Activated CD4-positive, alpha-beta memory T cell treated with anti-CD3 and anti-CD28 coated beads for 36 hours (primary cell): ENCODE results near the gene ROBO4. TPM values are rescaled to one million over a fixed set of nuclear protein-coding genes. Genes with fewer than 3 reads are reported as not detected.

Experiments
- CTCF ChIA-PET: fragments of 350-600 bp; sonication (Branson Sonifier 250); formaldehyde crosslinking; loops from one replicate; lab custom pipeline; 2021; ENCODE audit warnings: antibody characterized with exemption, inconsistent platforms; lab: Charles Lee
- POLR2A ChIA-PET: fragments of 350-600 bp; sonication (Branson Sonifier 250); formaldehyde crosslinking; loops from one replicate; lab custom pipeline; 2021; ENCODE audit warnings: antibody characterized with exemption; lab: Charles Lee
- DNase-seq: peaks from one replicate; pipeline ENCODE4 v3.0.0-alpha.2; 2020
- H3K27ac Mint-ChIP-seq: one replicate; pipeline ENCODE4 v1.8.0; 2021; ENCODE audit warnings: mixed read lengths
- H3K27me3 Mint-ChIP-seq: one replicate; pipeline ENCODE4 v1.8.0; 2021; ENCODE audit warnings: mixed read lengths
- H3K36me3 Mint-ChIP-seq: one replicate; pipeline ENCODE4 v1.8.0; 2021; ENCODE audit warnings: mixed read lengths
- H3K4me1 Mint-ChIP-seq: one replicate; pipeline ENCODE4 v1.8.0; 2021; ENCODE audit warnings: low read depth, mixed read lengths
- H3K4me3 Mint-ChIP-seq: one replicate; pipeline ENCODE4 v1.8.0; 2021; ENCODE audit warnings: mild to moderate bottlenecking, mixed read lengths
- H3K9me3 Mint-ChIP-seq: one replicate; pipeline ENCODE4 v1.8.0; 2021; ENCODE audit warnings: mixed read lengths
- intact Hi-C: fragments of 100-400 bp; cut with micrococcal nuclease; formaldehyde crosslinking; loops from one replicate; pipeline ENCODE4 v1.15.1; 2023
- total RNA-seq, 2 experiments: library from RNA; stranded (reverse); gene quantifications; one replicate each; pipeline ENCODE4 v1.2.3, GENCODE V29; 2021

ROBO4 gene
- total RNA-seq, 2 experiments from 2014 or later, result not detected

DNA sequence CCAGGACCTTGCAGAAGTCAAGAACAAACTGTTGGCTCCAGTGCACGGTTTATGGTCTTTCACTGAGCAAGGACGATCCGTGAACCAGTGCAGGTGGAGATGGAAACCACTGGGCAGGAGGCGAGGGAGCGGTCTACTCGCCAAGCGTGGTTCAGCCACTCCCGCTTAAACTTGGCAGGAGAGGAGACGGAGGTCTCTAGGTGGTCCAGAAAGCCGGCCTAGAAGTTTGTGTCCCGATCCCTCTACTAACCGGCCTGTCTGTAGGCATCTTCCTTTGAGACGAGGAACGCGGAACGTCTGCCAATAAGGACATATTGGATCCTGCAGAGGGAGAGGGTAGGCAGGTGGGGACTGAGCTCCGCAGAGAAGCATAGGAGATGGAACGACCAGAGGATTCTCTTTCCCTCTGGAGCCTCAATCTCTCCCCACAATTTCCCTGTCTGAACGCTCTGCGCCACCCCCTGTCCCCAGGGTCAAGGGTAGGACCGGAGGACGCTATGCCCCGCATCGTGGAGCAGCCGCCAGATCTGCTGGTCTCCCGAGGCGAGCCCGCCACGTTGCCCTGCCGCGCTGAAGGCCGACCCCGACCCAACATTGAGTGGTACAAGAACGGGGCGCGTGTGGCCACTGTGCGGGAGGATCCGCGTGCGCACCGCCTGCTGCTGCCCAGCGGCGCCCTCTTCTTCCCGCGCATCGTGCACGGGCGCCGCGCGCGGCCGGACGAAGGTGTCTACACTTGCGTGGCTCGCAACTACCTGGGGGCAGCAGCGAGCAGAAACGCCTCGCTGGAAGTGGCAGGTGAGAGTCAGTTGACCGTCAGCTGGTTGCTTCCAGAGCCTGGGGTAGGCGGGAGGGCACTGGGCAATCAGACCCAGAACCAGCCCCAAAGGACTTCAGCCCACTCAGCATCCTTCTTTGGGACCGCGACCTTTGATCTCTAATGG, 29.1 kb downstream of the ROBO4 start:
- H3K27ac Mint-ChIP-seq, result no peak overlapping the region
- ChIA-PET POLR2A (no interaction called here), CTCF (interaction anchor here (0.6 kb wide), 1 partner anchor 197 kb away, joined by 3 read pairs; no protein-coding TSS in a partner anchor)
- no peak overlapping the region for H3K4me3 Mint-ChIP-seq
- no peaks in the 10 kb centered on the region for H3K36me3 Mint-ChIP-seq
- peaks cover 73% of the 10 kb centered on the region for H3K27me3 Mint-ChIP-seq
- H3K9me3 Mint-ChIP-seq, result no peaks in the 10 kb centered on the region
- intact Hi-C loops, result loop anchor here (5.0 to 10.0 kb wide), 3 partner anchors 106 to 454 kb away; partner anchors contain the start of gene ESAM
- no peak for DNase-seq
- peaks cover 31% of the 10 kb centered on the region for H3K4me1 Mint-ChIP-seq

DNA sequence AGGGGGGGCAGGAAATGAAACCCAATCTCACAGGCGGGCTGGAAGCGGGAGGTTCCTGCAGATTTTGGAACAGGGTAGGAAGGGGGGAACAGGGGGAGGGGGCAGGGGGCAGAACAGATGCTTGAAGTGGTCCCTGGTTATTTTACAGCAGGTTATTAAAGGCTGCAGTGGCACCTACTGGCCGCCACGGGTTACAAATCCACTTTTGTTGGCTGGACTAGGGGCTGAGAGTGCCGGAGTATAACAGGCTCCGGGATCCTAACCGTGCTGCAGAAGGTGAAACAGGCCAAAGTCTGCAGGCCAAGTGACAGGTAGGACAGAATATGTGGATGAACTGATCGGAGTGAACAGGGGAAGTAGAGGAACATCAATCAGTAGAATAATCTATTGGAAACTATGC, 30.0 kb downstream of the ROBO4 start:
- POLR2A ChIA-PET, result no interaction called here
- H3K27me3 Mint-ChIP-seq, result peaks cover 74% of the 10 kb centered on the region
- H3K4me3 Mint-ChIP-seq, result no peak overlapping the region
- CTCF ChIA-PET, result interaction anchor here (0.7 to 3.0 kb wide), 11 partner anchors 9 to 227 kb away, joined by 3 to 30 read pairs (median 5); partner anchors contain the start of genes SIAE and SPA17
- H3K36me3 Mint-ChIP-seq, result no peaks in the 10 kb centered on the region
- peaks cover 36% of the 10 kb centered on the region for H3K4me1 Mint-ChIP-seq
- H3K9me3 Mint-ChIP-seq, result no peaks in the 10 kb centered on the region
- no peak overlapping the region for H3K27ac Mint-ChIP-seq
- intact Hi-C loops, result loop anchor here (2.0 to 10.0 kb wide), 4 partner anchors 105 to 453 kb away; partner anchors contain the start of gene ESAM
- DNase-seq, result peak; percentile 36

DNA sequence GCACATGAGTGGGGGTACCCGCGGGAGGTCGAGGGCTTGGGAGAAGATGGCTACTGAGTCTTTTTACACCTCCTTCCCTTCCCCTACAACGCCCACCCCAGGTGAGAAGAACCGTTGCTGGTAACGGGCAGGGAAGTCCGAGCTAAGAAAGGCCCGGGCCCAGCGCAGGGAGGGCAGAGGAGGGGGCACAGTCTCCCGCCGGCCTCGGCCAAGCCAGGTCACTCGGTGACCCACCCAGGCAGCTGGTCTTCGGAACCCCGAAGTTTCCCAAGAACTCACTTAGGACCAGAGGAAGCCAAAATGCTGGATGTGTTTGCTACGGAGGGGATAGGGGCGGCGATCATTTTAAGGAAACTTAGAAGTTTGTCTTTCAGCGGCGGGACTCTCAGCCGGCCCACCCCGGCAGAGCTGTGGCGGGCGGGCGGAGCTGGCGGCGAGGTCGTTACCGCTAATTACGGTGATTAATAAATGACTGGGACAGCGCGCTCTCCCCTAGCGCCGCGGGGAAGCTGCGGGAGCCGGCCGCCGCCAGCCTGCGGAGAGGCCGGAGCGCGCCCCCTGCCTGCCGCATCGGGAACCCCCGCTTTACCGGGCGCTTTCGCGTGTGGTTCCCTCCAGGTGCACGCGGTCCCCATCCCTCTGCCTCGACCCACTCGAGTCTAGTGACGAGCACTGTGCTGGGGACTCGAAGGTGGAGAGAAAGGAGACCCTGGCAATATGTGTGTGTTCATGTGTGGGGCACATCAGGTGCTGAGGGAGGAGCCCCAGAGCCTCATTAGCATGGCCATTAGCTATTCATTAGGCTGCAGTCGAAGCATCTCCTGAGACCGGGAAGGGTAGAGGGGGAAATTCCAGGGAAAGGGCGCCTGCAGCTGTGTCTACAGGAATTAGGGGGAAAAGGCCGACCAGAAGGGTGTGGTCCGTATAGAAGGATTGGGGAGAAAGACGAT, 31.5 kb downstream of the ROBO4 start:
- CTCF ChIA-PET, result interaction anchor here (0.6 to 3.0 kb wide), 31 partner anchors 8 to 258 kb away, joined by 3 to 30 read pairs (median 4); partner anchors contain the start of genes MSANTD2, SIAE and SPA17
- DNase-seq, result peak; percentile 68
- peaks cover 77% of the 10 kb centered on the region for H3K27me3 Mint-ChIP-seq
- H3K4me1 Mint-ChIP-seq, result peaks cover 36% of the 10 kb centered on the region
- intact Hi-C loops, result loop anchor here (1.0 to 10.0 kb wide), 5 partner anchors 29 to 451 kb away; partner anchors contain the start of gene ESAM
- no peaks in the 10 kb centered on the region for H3K36me3 Mint-ChIP-seq
- H3K4me3 Mint-ChIP-seq, result no peak overlapping the region
- POLR2A ChIA-PET, result interaction anchor here (0.6 to 1.0 kb wide), 2 partner anchors 26 to 87 kb away, joined by 3 to 4 read pairs; partner anchors contain the start of gene CCDC15
- no peak overlapping the region for H3K27ac Mint-ChIP-seq
- H3K9me3 Mint-ChIP-seq, result no peaks in the 10 kb centered on the region

DNA sequence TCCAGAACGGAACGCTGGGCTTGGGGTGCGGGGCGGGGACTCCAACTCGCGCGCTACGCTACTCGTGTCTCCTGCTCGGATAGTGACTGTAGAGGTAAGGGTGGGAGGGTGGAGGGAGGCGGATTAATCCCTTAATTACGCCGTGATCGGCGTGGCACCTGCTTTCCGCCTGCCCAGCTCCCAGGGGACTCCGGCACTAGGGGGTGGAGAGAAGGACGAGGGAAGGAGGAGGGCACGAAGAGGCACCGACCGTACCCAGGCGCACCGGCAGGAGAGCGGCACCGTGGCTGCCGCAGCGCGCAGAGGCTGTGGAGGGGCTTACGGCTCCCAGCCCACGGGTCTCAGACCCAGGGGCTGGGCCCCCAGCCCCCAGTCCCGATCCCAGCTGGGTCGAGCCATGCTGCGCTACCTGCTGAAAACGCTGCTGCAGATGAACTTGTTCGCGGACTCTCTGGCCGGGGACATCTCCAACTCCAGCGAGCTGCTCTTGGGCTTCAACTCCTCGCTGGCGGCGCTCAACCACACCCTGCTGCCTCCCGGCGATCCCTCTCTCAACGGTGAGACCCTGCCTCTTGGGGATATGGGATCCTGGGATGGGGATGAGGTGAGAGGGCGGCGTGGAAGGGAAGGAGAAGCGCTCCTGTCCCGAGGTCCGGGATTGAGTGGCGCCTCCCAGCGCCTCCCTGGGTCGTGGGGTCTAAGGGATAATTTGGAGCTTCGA, 32.3 kb downstream of the ROBO4 start, which contains the start of gene ROBO3:
Gene ROBO3 (plus strand): TSS at position 252 of the 721 bp plus-strand sequence. CDS start 146 bp downstream, at position 398.
- intact Hi-C loops, result loop anchor here (5.0 to 10.0 kb wide), 3 partner anchors 103 to 451 kb away; partner anchors contain the start of gene ESAM
- Mint-ChIP-seq H3K36me3 (no peaks in the 10 kb centered on the region), H3K27me3 (peaks cover 78% of the 10 kb centered on the region), H3K4me3 (no peak within 1 kb of the TSS), H3K9me3 (no peaks in the 10 kb centered on the region), H3K27ac (no peak within 1 kb of the TSS), H3K4me1 (peaks cover 36% of the 10 kb centered on the region)
- POLR2A ChIA-PET, result no interaction called here
- CTCF ChIA-PET, result interaction anchor here (0.6 to 3.0 kb wide), 24 partner anchors 9 to 259 kb away, joined by 3 to 30 read pairs (median 4); partner anchors contain the start of genes MSANTD2, SIAE and SPA17
- no peak for DNase-seq

DNA sequence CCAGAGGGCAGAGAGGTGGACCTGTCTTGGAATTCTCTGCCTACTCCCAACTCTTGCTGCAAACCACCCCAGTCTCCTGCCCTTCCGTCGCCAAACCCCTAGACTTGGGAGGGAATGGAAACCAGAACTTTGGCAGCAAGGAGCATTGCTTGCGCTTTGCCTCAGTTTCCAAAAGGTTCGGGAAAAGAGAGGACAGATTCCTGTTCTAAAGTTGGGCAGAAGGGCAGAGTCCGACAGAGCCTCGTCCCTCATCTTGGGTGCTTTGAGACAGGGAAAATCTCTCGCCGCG, 32.8 kb downstream of the ROBO4 start:
- Mint-ChIP-seq H3K4me3 (no peak overlapping the region), H3K4me1 (peaks cover 36% of the 10 kb centered on the region), H3K27ac (no peak overlapping the region), H3K9me3 (no peaks in the 10 kb centered on the region), H3K27me3 (peaks cover 74% of the 10 kb centered on the region), H3K36me3 (no peaks in the 10 kb centered on the region)
- ChIA-PET CTCF (interaction anchor here (1.5 to 3.0 kb wide), 6 partner anchors 10 to 195 kb away, joined by 3 to 30 read pairs (median 17); partner anchors contain the start of gene MSANTD2), POLR2A (no interaction called here)
- intact Hi-C loops, result loop anchor here (5.0 to 10.0 kb wide), 3 partner anchors 103 to 450 kb away; partner anchors contain the start of gene ESAM
- DNase-seq, result no peak

DNA sequence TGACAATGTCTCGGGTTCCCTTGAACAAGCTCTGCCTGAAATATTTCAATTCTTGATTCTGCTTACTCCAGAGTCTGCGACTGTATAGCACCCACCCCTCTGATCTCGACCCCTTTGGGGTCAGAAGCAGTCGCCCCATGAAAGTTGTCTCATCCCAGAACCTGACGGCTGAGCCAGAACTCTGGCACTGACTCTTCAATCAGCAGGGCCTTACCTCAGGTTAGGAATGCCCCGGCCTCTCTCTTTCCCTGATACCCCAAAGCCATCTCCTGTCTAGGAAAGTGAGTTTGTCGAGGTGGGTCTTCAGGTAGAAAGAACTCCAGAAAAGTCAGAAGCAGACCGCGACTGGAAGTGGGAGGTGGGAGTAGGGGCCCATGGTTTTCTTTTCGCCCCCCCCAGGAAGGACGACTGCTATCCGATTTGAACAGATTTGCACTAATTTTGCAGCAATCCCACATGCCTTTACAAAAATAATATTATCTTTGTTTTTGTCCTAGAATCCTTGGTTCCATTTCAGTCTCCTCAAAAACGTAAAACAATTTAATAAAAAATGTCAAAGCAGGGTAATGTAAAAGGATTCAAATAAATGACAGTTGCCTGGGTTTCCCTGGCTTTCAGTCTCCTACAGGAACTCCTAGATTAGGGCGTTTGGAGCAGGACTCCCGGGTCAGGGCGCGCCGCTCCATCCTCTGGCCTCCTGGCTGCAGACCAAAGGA, 33.3 kb downstream of the ROBO4 start:
- intact Hi-C loops, result loop anchor here (10.0 kb wide), 1 partner anchor 450 kb away; no protein-coding TSS in a partner anchor
- CTCF ChIA-PET, result interaction anchor here (1.0 to 2.9 kb wide), 3 partner anchors 10 to 195 kb away, joined by 3 to 29 read pairs (median 3); no protein-coding TSS in a partner anchor
- Mint-ChIP-seq H3K4me3 (no peak overlapping the region), H3K4me1 (peaks cover 36% of the 10 kb centered on the region), H3K9me3 (no peaks in the 10 kb centered on the region), H3K27ac (no peak overlapping the region), H3K36me3 (no peaks in the 10 kb centered on the region), H3K27me3 (peaks cover 73% of the 10 kb centered on the region)
- no peak for DNase-seq
- POLR2A ChIA-PET, result interaction anchor here (0.6 kb wide), 1 partner anchor 164 kb away, joined by 3 read pairs; no protein-coding TSS in a partner anchor

DNA sequence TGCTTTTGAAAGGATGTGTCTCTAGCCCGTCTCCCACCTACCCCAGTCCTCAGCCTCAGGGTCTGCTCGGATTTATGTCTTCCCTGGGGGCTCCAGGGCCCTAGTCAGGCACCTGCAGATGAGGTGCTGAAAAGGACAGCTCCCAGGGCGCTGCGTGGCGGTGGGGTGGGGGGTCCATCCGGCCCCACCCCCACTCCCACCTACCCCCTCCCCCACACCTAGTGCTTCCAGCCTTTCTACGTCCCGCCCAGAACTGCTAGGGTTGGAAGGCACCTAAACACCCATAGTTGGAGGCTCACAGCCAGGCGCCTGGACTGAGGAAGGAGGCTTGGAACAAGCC, 33.9 kb downstream of the ROBO4 start:
- Mint-ChIP-seq H3K27me3 (peaks cover 68% of the 10 kb centered on the region), H3K9me3 (no peaks in the 10 kb centered on the region), H3K4me1 (peaks cover 32% of the 10 kb centered on the region), H3K27ac (no peak overlapping the region), H3K4me3 (no peak overlapping the region), H3K36me3 (no peaks in the 10 kb centered on the region)
- no peak for DNase-seq
- ChIA-PET CTCF (interaction anchor here (1.0 kb wide), 1 partner anchor 27 kb away, joined by 3 read pairs; no protein-coding TSS in a partner anchor), POLR2A (interaction anchor here (0.6 kb wide), 1 partner anchor 163 kb away, joined by 3 read pairs; no protein-coding TSS in a partner anchor)
- intact Hi-C loops, result loop anchor here (10.0 kb wide), 1 partner anchor 449 kb away; no protein-coding TSS in a partner anchor

DNA sequence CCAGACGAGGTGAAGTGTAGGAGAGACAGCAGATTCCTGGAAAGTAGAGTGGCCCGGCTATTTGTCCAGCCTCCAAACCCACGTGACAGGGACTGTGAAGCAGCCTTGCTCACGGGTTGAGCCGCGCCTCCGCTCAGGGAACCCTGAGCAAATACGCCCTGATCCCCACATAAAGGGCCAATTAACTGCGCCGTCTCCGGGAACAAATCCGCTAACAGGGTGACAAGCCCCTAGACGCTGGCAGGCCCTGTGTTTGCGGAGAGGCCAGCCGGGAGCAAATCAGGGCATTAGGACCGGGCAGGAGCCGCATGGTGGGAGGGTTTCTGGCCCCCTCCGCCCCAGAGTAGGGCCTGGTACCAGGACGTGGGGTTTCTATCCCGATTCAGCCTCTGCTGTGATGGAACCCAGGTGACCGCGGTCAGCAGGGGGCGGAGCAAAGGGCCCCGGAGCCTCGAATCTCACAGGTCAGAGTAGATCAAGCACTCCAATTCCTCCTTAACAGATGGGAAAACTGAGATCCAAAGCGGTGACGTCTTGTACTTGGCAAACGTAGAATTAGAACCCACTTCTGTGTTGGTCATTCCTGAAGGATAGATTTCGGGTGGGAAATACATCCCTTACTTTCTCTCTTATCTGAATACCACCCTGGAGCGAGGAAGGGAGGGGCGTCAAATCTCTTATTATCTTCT, 34.4 kb downstream of the ROBO4 start:
- Mint-ChIP-seq H3K4me1 (peaks cover 27% of the 10 kb centered on the region), H3K9me3 (no peaks in the 10 kb centered on the region), H3K36me3 (no peaks in the 10 kb centered on the region), H3K27ac (no peak overlapping the region), H3K27me3 (peaks cover 62% of the 10 kb centered on the region), H3K4me3 (no peak overlapping the region)
- intact Hi-C loops, result loop anchor here (10.0 kb wide), 1 partner anchor 448 kb away; no protein-coding TSS in a partner anchor
- POLR2A ChIA-PET, result interaction anchor here (0.6 kb wide), 1 partner anchor 163 kb away, joined by 3 read pairs; no protein-coding TSS in a partner anchor
- DNase-seq, result no peak
- CTCF ChIA-PET, result interaction anchor here (1.0 kb wide), 1 partner anchor 26 kb away, joined by 3 read pairs; no protein-coding TSS in a partner anchor

DNA sequence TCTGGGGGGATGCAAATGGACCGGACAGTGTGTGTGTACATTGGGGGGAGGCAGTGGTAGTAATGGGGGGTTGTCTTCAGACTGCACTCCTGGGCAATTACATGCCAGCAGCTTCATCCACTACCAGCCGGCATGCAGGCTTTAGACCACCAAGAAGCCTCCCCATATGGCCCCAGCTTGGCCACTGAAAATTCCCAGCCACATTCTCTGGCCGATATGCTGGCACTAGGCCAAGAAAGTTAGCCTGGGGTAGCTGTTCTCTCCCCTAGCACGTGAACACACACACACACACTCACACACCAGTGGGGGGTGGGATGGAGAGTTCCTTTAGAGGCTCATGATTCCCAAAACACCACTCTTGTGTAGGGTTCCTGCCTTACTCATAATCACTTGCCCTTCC, 36.0 kb downstream of the ROBO4 start:
- POLR2A ChIA-PET, result no interaction called here
- H3K27me3 Mint-ChIP-seq, result peaks cover 49% of the 10 kb centered on the region
- H3K9me3 Mint-ChIP-seq, result no peaks in the 10 kb centered on the region
- intact Hi-C loops, result loop anchor here (10.0 kb wide), 1 partner anchor 447 kb away; no protein-coding TSS in a partner anchor
- no peak overlapping the region for H3K27ac Mint-ChIP-seq
- no peaks in the 10 kb centered on the region for H3K36me3 Mint-ChIP-seq
- H3K4me3 Mint-ChIP-seq, result no peak overlapping the region
- CTCF ChIA-PET, result interaction anchor here (0.8 kb wide), 1 partner anchor 14 kb away, joined by 3 read pairs; no protein-coding TSS in a partner anchor
- H3K4me1 Mint-ChIP-seq, result peaks cover 18% of the 10 kb centered on the region
- DNase-seq, result no peak
